Mucosa of descending colon (tissue), 3 donors: ENCODE data around the gene ZNF576. TPM values are rescaled to one million over a fixed set of nuclear protein-coding genes. Genes with fewer than 3 reads are reported as not detected.

Experiments used
- ATAC-seq: fragments of 200-7000 bp; cut with Tn5 transposase; one replicate; pipeline ENCODE4 v1.9.1; 2020; ENCODE audit warnings: mild to moderate bottlenecking, moderate library complexity
- DNase-seq, 3 donors: peaks; one replicate each; pipeline ENCODE4 v3.0.0-alpha.2; 2020
- H3K36me3 ChIP-seq: fragments of 200-600 bp; one replicate; pipeline ENCODE4 v1.8.0; 2021; ENCODE audit warnings: low read depth, mild to moderate bottlenecking
- H3K4me1 ChIP-seq: fragments of 200-600 bp; one replicate; pipeline ENCODE4 v1.8.0; 2021; ENCODE audit warnings: low read depth, mild to moderate bottlenecking
- H3K4me3 ChIP-seq: fragments of 200-600 bp; one replicate; pipeline ENCODE4 v1.8.0; 2021; ENCODE audit warnings: mild to moderate bottlenecking
- H3K9me3 ChIP-seq: fragments of 200-600 bp; one replicate; pipeline ENCODE4 v1.8.0; 2021; ENCODE audit warnings: mild to moderate bottlenecking
- CTCF ChIP-seq: fragments of 200-600 bp; IDR thresholded peaks from one replicate; pipeline ENCODE4 v1.8.0; 2022; ENCODE audit warnings: antibody characterized with exemption, mild to moderate bottlenecking
- intact Hi-C, 2 donors: fragments of 100-400 bp; cut with DNase I in 1 of 2; cut with micrococcal nuclease in 1 of 2; formaldehyde crosslinking; loops; one replicate each; pipeline versions ENCODE4 v1.11.0 to v1.11.1; 2022; cut with DNase I, micrococcal nuclease
- total RNA-seq, 3 donors: library from RNA; stranded (reverse); fragmentation: NEBNext Ultra II Directional in 2 of 3; extraction: Animal tissue kit (Norgen Biotek cat#: 25700) in 2 of 3; gene quantifications; one replicate each; pipeline versions ENCODE4 v1.2.1 to v1.2.4, GENCODE V29; 2021 to 2023
- donor health status: DM: no; HTN: no; CAD: no; lungs with moderate emphysema.
- donor health status: DM: no; HTN: no; CAD: no.
- donor health status: DM: no; HTN: yes; CAD: no.

The ZNF576 gene
- total RNA-seq, 3 donors from 2014 or later: 15.4 to 18.9 (median 16.3) TPM

- DNase-seq (no peak), ATAC-seq (no peak)
- no peaks in the 10 kb centered on the region for H3K9me3 ChIP-seq
- no peak overlapping the region for H3K4me3 ChIP-seq
- H3K36me3 ChIP-seq: no peaks in the 10 kb centered on the region
- no peak for TF ChIP-seq CTCF
- intact Hi-C loops: no loop called here
- no peaks in the 10 kb centered on the region for H3K4me1 ChIP-seq
Observed at GRCh38 chr19:43607238-43608205, 11.1 kb downstream of the ZNF576 start.

DNA sequence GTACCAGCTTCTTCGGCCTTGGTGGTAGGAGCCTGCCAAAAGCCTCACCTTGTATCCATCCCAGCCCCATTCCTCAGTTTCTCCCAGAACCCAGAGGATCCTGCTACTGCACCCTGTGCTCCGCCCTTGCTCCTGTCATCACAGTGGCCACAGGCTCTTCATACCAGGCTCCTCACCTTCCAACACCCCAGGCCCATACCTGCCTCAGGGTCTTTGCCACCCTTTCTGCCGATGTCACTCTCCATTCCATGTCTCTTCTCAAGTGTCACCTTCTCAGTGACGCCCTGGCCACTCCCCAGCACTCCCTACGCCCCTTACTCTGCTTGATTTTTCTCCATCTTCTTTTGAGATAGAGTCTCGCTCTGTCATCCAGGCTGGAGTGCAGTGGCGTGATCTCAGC is 13.5 kb downstream of the ZNF576 start:
- no peaks in the 10 kb centered on the region for H3K9me3 ChIP-seq
- no peak for DNase-seq
- no peak for ATAC-seq
- H3K4me3 ChIP-seq: no peak overlapping the region
- H3K36me3 ChIP-seq: no peaks in the 10 kb centered on the region
- TF ChIP-seq CTCF: no peak
- intact Hi-C loops: no loop called here
- H3K4me1 ChIP-seq: no peaks in the 10 kb centered on the region

DNA sequence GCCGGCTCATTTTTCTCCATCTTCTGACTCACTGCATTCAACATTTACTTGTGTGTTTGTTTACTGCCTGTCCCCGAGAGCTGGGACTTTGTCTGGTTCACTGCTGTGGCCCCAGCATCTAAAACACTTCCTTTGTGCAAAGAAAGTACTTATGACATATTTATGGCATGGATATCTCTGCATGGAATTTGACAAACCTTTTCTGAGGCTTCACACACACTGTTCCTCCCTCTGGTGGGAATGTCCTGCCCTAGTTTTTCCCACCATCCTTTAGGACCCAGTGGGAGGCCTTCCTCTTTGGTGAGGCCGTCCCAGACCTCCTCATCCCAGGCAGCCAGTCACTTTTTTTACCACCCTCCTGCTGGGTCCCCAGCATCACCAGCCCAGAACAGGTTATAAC is 14.1 kb downstream of the ZNF576 start:
- H3K4me3 ChIP-seq: no peak overlapping the region
- H3K36me3 ChIP-seq: no peaks in the 10 kb centered on the region
- TF ChIP-seq CTCF: no peak
- DNase-seq (no peak), ATAC-seq (no peak)
- no peaks in the 10 kb centered on the region for H3K4me1 ChIP-seq
- intact Hi-C loops: no loop called here
- H3K9me3 ChIP-seq: no peaks in the 10 kb centered on the region

- Histone ChIP-seq H3K4me1 (no peaks in the 10 kb centered on the region), H3K9me3 (no peaks in the 10 kb centered on the region), H3K4me3 (no peak within 1 kb of the TSS), H3K36me3 (no peaks in the 10 kb centered on the region)
- no peak for TF ChIP-seq CTCF
- ATAC-seq (no peak), DNase-seq (no peak)
- intact Hi-C loops: no loop called here
Observed at GRCh38 chr19:43611788-43612187, 15.4 kb downstream of the ZNF576 start, which contains the start of gene SRRM5. TSS of gene SRRM5 (plus strand) at chr19:43612088. CDS start at chr19:43612122, 34 bp downstream.

DNA sequence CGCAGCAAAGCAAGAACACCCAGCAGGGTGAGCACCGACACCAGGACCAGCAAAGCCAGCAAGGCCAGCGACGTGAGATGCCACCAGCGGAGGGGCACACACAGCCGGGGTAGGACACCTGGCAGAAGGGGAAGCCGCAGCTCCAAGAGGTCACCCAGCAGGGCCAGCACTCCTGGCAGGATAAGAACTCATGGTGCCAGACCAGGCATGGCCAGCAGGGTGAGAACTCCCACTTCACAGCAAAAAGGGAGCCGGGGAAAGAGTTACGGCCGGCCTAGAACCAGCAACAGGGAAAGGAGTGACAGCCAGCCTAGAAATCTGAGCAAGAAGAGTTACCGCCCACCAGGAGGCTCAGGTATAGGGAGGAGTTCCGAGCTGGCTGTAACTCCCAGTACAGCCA is 16.0 kb downstream of the ZNF576 start:
- no peak for DNase-seq
- ATAC-seq: no peak
- intact Hi-C loops: no loop called here

More for the DNA sequence above, 16.0 kb downstream of the ZNF576 start:
- H3K36me3 ChIP-seq: no peaks in the 10 kb centered on the region
- H3K4me1 ChIP-seq: no peaks in the 10 kb centered on the region
- no peak overlapping the region for H3K4me3 ChIP-seq
- no peak for TF ChIP-seq CTCF
- H3K9me3 ChIP-seq: no peaks in the 10 kb centered on the region
